KMS-11 (cell line): Measurements from ENCODE around the gene KRT27.
"Not testable (repeated sequence)": the region's sequence is repeated elsewhere in the genome, so short reads cannot be mapped to it uniquely, and the experiment has no call there.

ENCODE experiments used
- H2AFZ ChIP-seq: fragments of 200-600 bp; sonication (generic); 2 replicates; pipeline ENCODE4 v1.6.1; 2016; ENCODE audit warnings: antibody characterized with exemption, mixed run types, low read depth
- H3K27ac ChIP-seq: fragments of 200-600 bp; sonication (generic); 2 replicates; pipeline ENCODE4 v1.6.1; 2016; ENCODE audit warnings: mild to moderate bottlenecking, mixed run types
- H3K27me3 ChIP-seq: fragments of 200-600 bp; sonication (generic); 2 replicates; pipeline ENCODE4 v1.6.1; 2017; ENCODE audit warnings: mild to moderate bottlenecking, low read depth, mixed run types, moderate library complexity; ENCODE audit not compliant: insufficient read depth
- H3K36me3 ChIP-seq: fragments of 200-600 bp; sonication (generic); 2 replicates; pipeline ENCODE4 v1.6.1; 2017; ENCODE audit warnings: mild to moderate bottlenecking, mixed run types; ENCODE audit not compliant: insufficient read depth
- H3K4me1 ChIP-seq: fragments of 200-600 bp; sonication (generic); 2 replicates; pipeline ENCODE4 v1.6.1; 2016; ENCODE audit warnings: mild to moderate bottlenecking, low read depth, mixed run types; ENCODE audit not compliant: poor library complexity, severe bottlenecking
- H3K4me2 ChIP-seq: fragments of 200-600 bp; sonication (generic); 2 replicates; pipeline ENCODE4 v1.7.0; 2016; ENCODE audit warnings: mild to moderate bottlenecking, mixed run types
- H3K4me3 ChIP-seq: fragments of 200-600 bp; sonication (generic); IDR thresholded peaks from 2 replicates; pipeline ENCODE4 v1.6.1; 2017; ENCODE audit warnings: low read depth, low read length, mixed read lengths; ENCODE audit not compliant: insufficient read depth
- H3K79me2 ChIP-seq: fragments of 200-600 bp; sonication (generic); 2 replicates; pipeline ENCODE4 v1.6.1; 2016; ENCODE audit warnings: low read depth, mixed run types; ENCODE audit not compliant: insufficient read depth
- H3K9ac ChIP-seq: fragments of 200-600 bp; sonication (generic); 2 replicates; pipeline ENCODE4 v1.6.1; 2016; ENCODE audit warnings: mild to moderate bottlenecking, mixed run types
- H4K20me1 ChIP-seq: fragments of 200-600 bp; sonication (generic); 2 replicates; pipeline ENCODE4 v1.6.1; 2016; ENCODE audit warnings: mild to moderate bottlenecking, mixed run types; ENCODE audit not compliant: insufficient read depth
- TF ChIP-seq, protein P1 (sequence below): fragments of 200-600 bp; sonication (generic); conservative IDR thresholded peaks from 2 replicates; pipeline ENCODE4 v1.6.1; 2017; ENCODE audit warnings: low read depth, mild to moderate bottlenecking, antibody characterized with exemption, low read length, moderate library complexity, mixed read lengths

KRT27 gene

DNA sequence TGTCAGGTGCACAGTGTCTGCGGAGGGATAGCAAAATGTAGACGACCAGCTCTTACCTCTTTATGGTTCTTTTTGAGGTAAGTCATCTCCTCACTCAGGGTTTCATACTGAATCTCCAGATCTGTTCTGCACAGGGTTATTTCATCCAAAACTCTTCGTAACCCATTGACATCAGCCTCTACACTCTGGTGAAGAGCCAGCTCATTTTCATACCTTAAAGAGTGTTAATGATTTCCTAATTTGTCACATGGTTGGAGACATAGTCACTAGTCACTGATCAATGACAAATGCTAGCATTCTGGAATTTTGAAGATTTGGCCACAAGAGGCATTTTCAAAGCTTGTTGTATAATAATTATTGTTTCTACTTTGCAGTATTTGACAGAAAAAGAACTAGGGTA is 28.5 kb downstream of the KRT27 start:
- H3K9ac ChIP-seq, result no peak overlapping the region
- no peaks in the 10 kb centered on the region for H3K36me3 ChIP-seq
- no peak overlapping the region for H3K4me2 ChIP-seq
- no peaks in the 10 kb centered on the region for H3K79me2 ChIP-seq
- H3K4me3 ChIP-seq, result no peak overlapping the region
- TF ChIP-seq, protein P1, sequence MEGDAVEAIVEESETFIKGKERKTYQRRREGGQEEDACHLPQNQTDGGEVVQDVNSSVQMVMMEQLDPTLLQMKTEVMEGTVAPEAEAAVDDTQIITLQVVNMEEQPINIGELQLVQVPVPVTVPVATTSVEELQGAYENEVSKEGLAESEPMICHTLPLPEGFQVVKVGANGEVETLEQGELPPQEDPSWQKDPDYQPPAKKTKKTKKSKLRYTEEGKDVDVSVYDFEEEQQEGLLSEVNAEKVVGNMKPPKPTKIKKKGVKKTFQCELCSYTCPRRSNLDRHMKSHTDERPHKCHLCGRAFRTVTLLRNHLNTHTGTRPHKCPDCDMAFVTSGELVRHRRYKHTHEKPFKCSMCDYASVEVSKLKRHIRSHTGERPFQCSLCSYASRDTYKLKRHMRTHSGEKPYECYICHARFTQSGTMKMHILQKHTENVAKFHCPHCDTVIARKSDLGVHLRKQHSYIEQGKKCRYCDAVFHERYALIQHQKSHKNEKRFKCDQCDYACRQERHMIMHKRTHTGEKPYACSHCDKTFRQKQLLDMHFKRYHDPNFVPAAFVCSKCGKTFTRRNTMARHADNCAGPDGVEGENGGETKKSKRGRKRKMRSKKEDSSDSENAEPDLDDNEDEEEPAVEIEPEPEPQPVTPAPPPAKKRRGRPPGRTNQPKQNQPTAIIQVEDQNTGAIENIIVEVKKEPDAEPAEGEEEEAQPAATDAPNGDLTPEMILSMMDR, result no peak
- H3K27ac ChIP-seq, result no peak overlapping the region
- H3K27me3 ChIP-seq, result no peaks in the 10 kb centered on the region
- no peaks in the 10 kb centered on the region for H3K4me1 ChIP-seq
- H2AFZ ChIP-seq, result no peak overlapping the region
- H4K20me1 ChIP-seq, result no peaks in the 10 kb centered on the region

DNA sequence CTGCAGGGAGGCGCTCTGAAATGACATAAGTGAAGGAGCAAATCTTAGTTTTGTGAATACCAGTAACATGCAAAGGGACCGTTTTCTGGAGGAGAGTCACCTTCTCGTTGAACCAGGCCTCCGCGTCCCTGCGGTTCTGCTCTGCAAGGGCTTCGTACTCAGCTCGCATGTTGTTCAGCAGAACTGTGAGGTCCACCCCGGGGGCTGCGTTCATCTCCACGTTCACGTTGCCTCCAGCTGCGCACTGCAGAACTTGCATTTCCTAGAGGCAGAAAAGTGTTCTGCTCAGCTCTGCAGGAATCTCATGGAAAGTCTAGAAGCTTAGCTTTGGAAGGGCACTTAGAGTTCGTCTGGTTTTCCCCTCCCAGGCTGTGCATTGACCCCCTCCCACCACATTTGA is 31.3 kb downstream of the KRT27 start:
- Histone ChIP-seq H3K27me3 (no peaks in the 10 kb centered on the region), H3K27ac (no peak overlapping the region), H3K4me2 (no peak overlapping the region), H3K9ac (no peak overlapping the region), H3K4me1 (no peaks in the 10 kb centered on the region), H2AFZ (no peak overlapping the region), H3K79me2 (no peaks in the 10 kb centered on the region), H3K4me3 (no peak overlapping the region), H4K20me1 (no peaks in the 10 kb centered on the region), H3K36me3 (no peaks in the 10 kb centered on the region)
- TF ChIP-seq, protein P1, result no peak

DNA sequence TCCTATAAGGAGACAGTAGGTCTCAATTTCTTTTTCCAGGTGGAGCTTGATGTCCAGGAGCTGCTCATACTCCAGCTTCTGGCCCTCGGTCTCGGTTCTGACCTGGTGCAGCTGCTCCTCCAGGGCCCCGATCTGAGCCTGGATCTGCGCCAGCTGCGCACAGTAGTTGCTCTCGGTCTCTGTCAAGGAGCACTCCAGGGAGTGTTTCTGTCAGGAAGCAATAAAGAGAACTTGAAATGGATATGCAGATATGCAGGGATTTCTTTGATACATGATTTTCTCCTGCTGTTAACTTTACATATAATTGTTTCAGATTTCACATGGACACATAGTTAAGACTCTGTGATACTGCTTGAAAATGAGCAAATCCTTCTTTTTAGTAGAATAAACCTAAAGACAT is 32.0 kb downstream of the KRT27 start:
- no peaks in the 10 kb centered on the region for H4K20me1 ChIP-seq
- H3K4me1 ChIP-seq, result no peaks in the 10 kb centered on the region
- H3K36me3 ChIP-seq, result no peaks in the 10 kb centered on the region
- H3K27me3 ChIP-seq, result no peaks in the 10 kb centered on the region
- H3K4me2 ChIP-seq, result no peak overlapping the region
- TF ChIP-seq, protein P1, result no peak
- no peak overlapping the region for H2AFZ ChIP-seq
- no peak overlapping the region for H3K9ac ChIP-seq
- H3K4me3 ChIP-seq, result no peak overlapping the region
- no peaks in the 10 kb centered on the region for H3K79me2 ChIP-seq
- no peak overlapping the region for H3K27ac ChIP-seq

DNA sequence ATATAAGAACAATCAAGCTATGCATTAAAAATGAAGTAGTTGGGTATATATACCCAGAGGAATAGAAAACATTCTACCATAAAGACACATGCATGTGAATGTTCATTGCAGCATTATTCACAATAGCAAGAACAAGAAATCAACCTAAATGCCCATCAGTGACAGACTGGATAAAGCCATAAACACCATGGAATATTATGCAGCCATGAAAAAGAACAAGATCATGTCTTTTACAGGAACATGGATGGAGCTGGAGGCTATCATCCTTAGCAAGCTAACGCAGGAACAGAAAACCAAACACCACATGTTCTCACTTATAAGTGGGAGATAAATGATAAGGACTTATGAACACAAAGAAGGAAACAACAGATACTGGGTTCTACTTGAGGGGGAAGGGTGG is 33.7 kb downstream of the KRT27 start:
- not testable (repeated sequence) for H3K4me1 ChIP-seq, H3K79me2 ChIP-seq, H4K20me1 ChIP-seq, H3K27ac ChIP-seq, H3K4me3 ChIP-seq, H2AFZ ChIP-seq, H3K36me3 ChIP-seq, H3K9ac ChIP-seq, H3K27me3 ChIP-seq, H3K4me2 ChIP-seq

DNA sequence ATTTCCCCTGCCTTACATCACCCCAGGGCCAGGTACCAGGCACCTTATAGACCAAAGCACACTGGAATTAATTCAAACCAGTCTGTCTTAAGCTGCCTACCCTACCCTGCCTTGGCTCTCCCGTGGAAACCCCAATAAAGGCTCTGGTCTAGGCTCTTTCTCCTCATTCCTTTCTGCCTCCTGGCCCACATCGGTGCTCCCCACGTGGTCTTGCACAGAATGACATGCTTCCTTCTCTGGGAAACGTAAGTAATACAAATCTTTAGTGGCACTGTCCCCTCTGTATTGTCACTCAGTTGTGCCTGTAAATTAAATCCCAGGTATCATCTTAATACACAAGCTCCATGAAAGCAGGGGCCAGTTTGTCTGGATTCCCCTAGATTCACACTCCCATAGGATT is 43.8 kb downstream of the KRT27 start:
- Histone ChIP-seq H3K9ac (no peak overlapping the region), H3K27me3 (no peaks in the 10 kb centered on the region), H3K27ac (no peak overlapping the region), H3K4me3 (no peak overlapping the region), H3K79me2 (no peaks in the 10 kb centered on the region), H3K4me2 (no peak overlapping the region), H4K20me1 (no peaks in the 10 kb centered on the region), H3K36me3 (no peaks in the 10 kb centered on the region), H2AFZ (no peak overlapping the region), H3K4me1 (no peaks in the 10 kb centered on the region)
- TF ChIP-seq, protein P1, result no peak
